GM19351 (cell line): ENCODE measurements around the gene OR6Q1.
"Not testable (repeated sequence)": the region's sequence is repeated elsewhere in the genome, so short reads cannot be mapped to it uniquely, and the experiment has no call there.

Experiments
- ATAC-seq: cut with Tn5 transposase; IDR thresholded peaks from one replicate; pipeline ENCODE4 v1.9.1; 2021; ENCODE audit warnings: mild to moderate bottlenecking, moderate library complexity; ENCODE audit not compliant: unreplicated experiment

Gene OR6Q1

GRCh38 chr11:58030653-58031052, at the start of gene OR6Q1:
OR6Q1 (plus strand) TSS chr11:58030953; CDS start chr11:58030953, 0 bp downstream.
- no peak for ATAC-seq

- no peak for ATAC-seq
Observed at GRCh38 chr11:57981536-57981935, 49.2 kb upstream of the OR6Q1 start.

GRCh38 chr11:57982776-57983175, 48.0 kb upstream of the OR6Q1 start:
- no peak for ATAC-seq

- no peak for ATAC-seq
Observed at GRCh38 chr11:57983191-57983590, 47.6 kb upstream of the OR6Q1 start.

GRCh38 chr11:57999523-57999922, 31.2 kb upstream of the OR6Q1 start:
- ATAC-seq: not testable (repeated sequence)

- ATAC-seq: not testable (repeated sequence)
Observed at GRCh38 chr11:58000021-58000420, 30.7 kb upstream of the OR6Q1 start.

- ATAC-seq: no peak
Observed at GRCh38 chr11:58000699-58001098, 30.1 kb upstream of the OR6Q1 start.

- no peak for ATAC-seq
Observed at GRCh38 chr11:58003036-58003435, 27.7 kb upstream of the OR6Q1 start.

- no peak for ATAC-seq
Observed at GRCh38 chr11:58003591-58003990, 27.2 kb upstream of the OR6Q1 start.

GRCh38 chr11:58004664-58005063, 26.1 kb upstream of the OR6Q1 start:
- ATAC-seq: no peak

- no peak for ATAC-seq
Observed at GRCh38 chr11:58006940-58007339, 23.8 kb upstream of the OR6Q1 start.

- no peak for ATAC-seq
Observed at GRCh38 chr11:58011771-58012170, 19.0 kb upstream of the OR6Q1 start.

GRCh38 chr11:58023435-58023931, 7.3 kb upstream of the OR6Q1 start, which contains the start of gene OR9Q1:
OR9Q1 (plus strand) TSS chr11:58023881; CDS start chr11:58179445, 155,564 bp downstream.
- no peak for ATAC-seq

GRCh38 chr11:58024601-58025091, 6.1 kb upstream of the OR6Q1 start:
- no peak for ATAC-seq

GRCh38 chr11:58027341-58027740, 3.4 kb upstream of the OR6Q1 start:
- ATAC-seq: no peak

- no peak for ATAC-seq
Observed at GRCh38 chr11:58028687-58029411, 1.9 kb upstream of the OR6Q1 start.

- ATAC-seq: no peak
Observed at GRCh38 chr11:58034471-58034870, 3.7 kb downstream of the OR6Q1 start.

GRCh38 chr11:58039589-58039988, 8.8 kb downstream of the OR6Q1 start:
- no peak for ATAC-seq

GRCh38 chr11:58043379-58043778, 12.6 kb downstream of the OR6Q1 start:
- ATAC-seq: no peak

GRCh38 chr11:58046231-58046630, 15.5 kb downstream of the OR6Q1 start:
- no peak for ATAC-seq

GRCh38 chr11:58047818-58048217, 17.1 kb downstream of the OR6Q1 start:
- no peak for ATAC-seq

- no peak for ATAC-seq
Observed at GRCh38 chr11:58055806-58056401, 25.2 kb downstream of the OR6Q1 start.
